HEK293T (cell line): ENCODE data around the gene TBX21.

Source experiments
- BHLHE40 ChIP-seq: fragments of 450-650 bp; IDR thresholded peaks from 2 replicates; pipeline ENCODE4 v1.6.1; 2016; ENCODE audit warnings: mild to moderate bottlenecking, moderate library complexity, borderline replicate concordance
- ELF4 ChIP-seq: fragments of 450-650 bp; IDR thresholded peaks from 2 replicates; pipeline ENCODE4 v1.6.1; 2017; ENCODE audit warnings: antibody characterized with exemption
- FOXA1 ChIP-seq: fragments of 450-650 bp; IDR thresholded peaks from 2 replicates; pipeline ENCODE4 v1.6.1; 2016; ENCODE audit warnings: mild to moderate bottlenecking
- FOXK2 ChIP-seq: fragments of 450-650 bp; IDR thresholded peaks from 2 replicates; pipeline ENCODE4 v1.6.1; 2016; ENCODE audit warnings: mild to moderate bottlenecking
- HDGF ChIP-seq: fragments of 450-650 bp; IDR thresholded peaks from 2 replicates; pipeline ENCODE4 v1.6.1; 2017; ENCODE audit warnings: antibody characterized with exemption, borderline replicate concordance
- NFRKB ChIP-seq: fragments of 450-650 bp; IDR thresholded peaks from 2 replicates; pipeline ENCODE4 v1.6.1; 2016; ENCODE audit warnings: mild to moderate bottlenecking, moderate library complexity
- ZNF384 ChIP-seq: fragments of 450-650 bp; IDR thresholded peaks from 2 replicates; pipeline ENCODE4 v1.6.1; 2016
- TF ChIP-seq, protein P1 (sequence below): fragments of 450-650 bp; IDR thresholded peaks from 2 replicates; pipeline ENCODE4 v1.6.1; 2016

DNA sequence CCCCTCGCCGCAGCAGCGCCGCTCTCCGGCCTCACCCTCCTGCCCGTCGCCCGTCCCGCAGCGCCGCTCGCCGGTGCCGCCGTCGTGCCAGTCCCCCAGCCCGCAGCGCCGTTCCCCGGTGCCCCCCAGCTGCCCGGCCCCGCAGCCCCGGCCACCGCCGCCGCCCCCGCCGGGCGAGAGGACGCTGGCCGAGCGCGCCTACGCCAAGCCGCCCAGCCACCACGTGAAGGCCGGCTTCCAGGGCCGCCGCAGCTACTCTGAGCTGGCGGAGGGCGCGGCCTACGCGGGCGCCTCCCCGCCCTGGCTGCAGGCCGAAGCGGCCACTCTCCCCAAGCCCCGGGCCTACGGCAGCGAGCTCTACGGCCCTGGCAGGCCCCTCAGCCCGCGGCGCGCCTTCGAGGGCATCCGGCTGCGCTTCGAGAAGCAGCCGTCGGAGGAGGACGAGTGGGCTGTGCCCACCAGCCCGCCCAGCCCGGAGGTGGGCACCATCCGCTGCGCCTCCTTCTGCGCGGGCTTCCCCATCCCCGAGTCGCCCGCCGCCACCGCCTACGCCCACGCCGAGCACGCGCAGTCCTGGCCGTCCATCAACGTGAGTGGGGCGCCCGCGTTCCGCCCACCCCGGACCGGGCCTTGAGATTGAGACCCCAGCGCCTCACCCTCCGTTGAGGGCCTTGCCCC is 24.0 kb upstream of the TBX21 start:
- TF ChIP-seq, protein P1, sequence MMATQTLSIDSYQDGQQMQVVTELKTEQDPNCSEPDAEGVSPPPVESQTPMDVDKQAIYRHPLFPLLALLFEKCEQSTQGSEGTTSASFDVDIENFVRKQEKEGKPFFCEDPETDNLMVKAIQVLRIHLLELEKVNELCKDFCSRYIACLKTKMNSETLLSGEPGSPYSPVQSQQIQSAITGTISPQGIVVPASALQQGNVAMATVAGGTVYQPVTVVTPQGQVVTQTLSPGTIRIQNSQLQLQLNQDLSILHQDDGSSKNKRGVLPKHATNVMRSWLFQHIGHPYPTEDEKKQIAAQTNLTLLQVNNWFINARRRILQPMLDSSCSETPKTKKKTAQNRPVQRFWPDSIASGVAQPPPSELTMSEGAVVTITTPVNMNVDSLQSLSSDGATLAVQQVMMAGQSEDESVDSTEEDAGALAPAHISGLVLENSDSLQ: no peak
- no peak for TF ChIP-seq NFRKB
- no peak for TF ChIP-seq HDGF
- no peak for TF ChIP-seq ELF4
- no peak for TF ChIP-seq FOXA1
- TF ChIP-seq BHLHE40: no peak
- TF ChIP-seq FOXK2: no peak
- TF ChIP-seq ZNF384: no peak
